ENCODE data around the gene MINPP1.

DNA sequence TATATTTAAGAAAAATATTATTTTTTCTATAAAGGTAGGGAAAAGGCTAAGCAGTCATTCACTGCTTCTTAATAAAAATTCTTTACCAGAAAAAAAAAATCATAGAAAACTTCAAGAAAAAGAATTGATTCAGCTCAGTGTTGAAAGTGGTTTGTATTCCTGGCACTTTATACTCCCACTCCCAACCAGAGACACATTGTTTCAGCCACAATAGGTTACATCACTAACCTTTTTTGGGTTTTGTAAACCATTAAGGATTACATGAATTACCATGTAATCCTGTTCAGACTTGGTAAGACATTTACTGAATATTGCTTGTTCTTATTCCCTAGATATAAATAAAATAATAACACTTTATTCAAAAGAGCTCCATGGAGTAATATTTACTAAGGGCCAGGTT lies 46.6 kb downstream of the MINPP1 start:
- TF ChIP-seq, protein P1, sequence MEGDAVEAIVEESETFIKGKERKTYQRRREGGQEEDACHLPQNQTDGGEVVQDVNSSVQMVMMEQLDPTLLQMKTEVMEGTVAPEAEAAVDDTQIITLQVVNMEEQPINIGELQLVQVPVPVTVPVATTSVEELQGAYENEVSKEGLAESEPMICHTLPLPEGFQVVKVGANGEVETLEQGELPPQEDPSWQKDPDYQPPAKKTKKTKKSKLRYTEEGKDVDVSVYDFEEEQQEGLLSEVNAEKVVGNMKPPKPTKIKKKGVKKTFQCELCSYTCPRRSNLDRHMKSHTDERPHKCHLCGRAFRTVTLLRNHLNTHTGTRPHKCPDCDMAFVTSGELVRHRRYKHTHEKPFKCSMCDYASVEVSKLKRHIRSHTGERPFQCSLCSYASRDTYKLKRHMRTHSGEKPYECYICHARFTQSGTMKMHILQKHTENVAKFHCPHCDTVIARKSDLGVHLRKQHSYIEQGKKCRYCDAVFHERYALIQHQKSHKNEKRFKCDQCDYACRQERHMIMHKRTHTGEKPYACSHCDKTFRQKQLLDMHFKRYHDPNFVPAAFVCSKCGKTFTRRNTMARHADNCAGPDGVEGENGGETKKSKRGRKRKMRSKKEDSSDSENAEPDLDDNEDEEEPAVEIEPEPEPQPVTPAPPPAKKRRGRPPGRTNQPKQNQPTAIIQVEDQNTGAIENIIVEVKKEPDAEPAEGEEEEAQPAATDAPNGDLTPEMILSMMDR (IDR thresholded peaks at IDR 0.05) = no peak
- TF ChIP-seq ZNF219 (CRISPR knock-in tag; IDR thresholded peaks at IDR 0.05; ENCODE audit: borderline replicate concordance) (no peak), ZSCAN18 (CRISPR knock-in tag; IDR thresholded peaks at IDR 0.05) (no peak), ZBTB21 (CRISPR knock-in tag; IDR thresholded peaks at IDR 0.05; ENCODE audit: borderline replicate concordance) (no peak), USF2 (CRISPR knock-in tag; IDR thresholded peaks at IDR 0.05) (no peak)
- TF ChIP-seq, protein P2, sequence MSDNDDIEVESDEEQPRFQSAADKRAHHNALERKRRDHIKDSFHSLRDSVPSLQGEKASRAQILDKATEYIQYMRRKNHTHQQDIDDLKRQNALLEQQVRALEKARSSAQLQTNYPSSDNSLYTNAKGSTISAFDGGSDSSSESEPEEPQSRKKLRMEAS (CRISPR knock-in tag; IDR thresholded peaks at IDR 0.05) = no peak

Measured in WTC11 (cell line).